ENCODE data around the gene SLC49A3. TPM values are rescaled to one million over a fixed set of nuclear protein-coding genes. Genes with fewer than 3 reads are reported as not detected.
"Not testable (repeated sequence)": the region's sequence is repeated elsewhere in the genome, so short reads cannot be mapped to it uniquely, and the experiment has no call there.

SLC49A3 gene
- polyA plus RNA-seq, 3 donors = 2.5 to 3.1 (median 2.8) TPM

GRCh38 chr4:635066-635835, 53.7 kb downstream of the SLC49A3 start:
- DNase-seq (ENCODE audit: low read depth in 3 of 3, low spot score in 2 of 3) = not testable (repeated sequence)

DNA sequence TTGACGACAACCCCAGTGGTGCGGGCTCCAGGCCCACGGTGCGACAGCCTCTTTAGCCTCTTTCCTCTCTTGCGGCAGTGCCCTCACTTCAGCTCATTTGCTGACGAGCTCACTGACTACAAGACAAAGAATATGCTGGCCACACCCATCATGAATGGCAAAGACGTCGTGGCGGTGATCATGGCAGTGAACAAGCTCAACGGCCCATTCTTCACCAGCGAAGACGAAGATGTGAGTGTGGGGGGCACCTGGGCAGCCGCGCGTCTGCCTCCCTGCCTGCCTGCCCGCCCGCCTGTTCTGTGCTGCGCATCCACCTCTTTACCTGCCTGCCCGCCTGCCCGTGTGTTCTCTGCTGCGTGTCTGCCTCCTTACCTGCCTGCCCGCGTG, 54.4 kb downstream of the SLC49A3 start:
- DNase-seq (ENCODE audit: low read depth in 3 of 3, low spot score in 2 of 3) = no peak

- no peak for DNase-seq (ENCODE audit: low read depth in 3 of 3, low spot score in 2 of 3)
Observed at GRCh38 chr4:633976-634598, 54.9 kb downstream of the SLC49A3 start.

DNA sequence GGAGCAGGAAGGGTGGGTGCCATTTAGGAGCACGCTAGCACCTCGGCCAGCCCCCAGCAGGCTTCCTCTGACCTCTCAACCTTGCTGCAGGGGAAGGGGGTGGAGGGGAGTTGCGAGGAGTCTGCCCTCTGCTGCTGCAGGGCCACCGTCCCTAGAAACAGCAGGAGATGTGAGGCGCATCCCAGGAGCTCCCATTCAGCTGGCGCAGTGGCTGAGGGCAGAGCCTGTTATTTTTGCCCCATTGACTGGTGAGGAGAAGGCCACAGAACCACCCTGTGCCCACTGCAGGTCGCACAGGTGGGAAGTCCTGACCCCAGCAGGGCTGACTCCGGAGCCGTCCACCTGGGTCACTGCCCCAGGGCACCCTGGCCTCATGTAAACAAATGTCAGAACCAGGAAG, 55.5 kb downstream of the SLC49A3 start:
- no peak for DNase-seq (ENCODE audit: low read depth in 3 of 3, low spot score in 2 of 3)

- DNase-seq (ENCODE audit: low read depth in 3 of 3, low spot score in 2 of 3) = no peak
Observed at GRCh38 chr4:632926-633325, 56.0 kb downstream of the SLC49A3 start.

DNA sequence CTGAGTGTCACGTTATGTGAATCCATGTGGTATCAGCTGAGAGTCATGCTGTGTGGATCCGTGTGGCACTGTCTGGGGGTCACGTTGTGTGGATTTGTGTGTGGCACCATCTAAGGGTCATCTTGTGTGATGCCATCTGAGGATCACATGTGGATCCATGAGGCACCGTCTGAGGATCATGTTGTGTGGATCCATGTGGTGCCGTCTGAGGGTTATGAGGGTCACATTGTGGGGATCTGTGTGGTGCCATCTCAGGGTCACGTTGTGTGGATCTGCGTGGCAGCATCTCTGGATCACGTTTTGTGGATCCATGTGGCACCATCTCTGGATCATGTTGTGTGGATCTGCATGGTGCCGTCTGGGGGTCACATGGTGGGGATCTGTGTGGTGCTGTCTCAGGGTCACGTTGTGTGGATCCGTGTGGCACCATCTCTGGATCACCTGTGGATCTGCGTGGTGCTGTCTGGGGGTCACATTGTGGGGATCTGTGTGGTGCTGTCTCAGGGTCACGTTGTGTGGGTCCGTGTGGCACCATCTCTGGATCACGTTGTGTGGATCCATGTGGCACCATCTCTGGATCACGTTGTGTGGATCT, 56.7 kb downstream of the SLC49A3 start:
- no peak for DNase-seq (ENCODE audit: low read depth in 3 of 3, low spot score in 2 of 3)

Other genes with a start within 250 kb of the SLC49A3 start
- 10 to 100 TPM; 44.2 to 47.2 (median 44.3) TPM for gene ZNF721, start 190.0 kb downstream of the SLC49A3 start, polyA plus RNA-seq (ENCODE audit: insufficient read length in 3 of 3)
- gene PIGG, start 189.9 kb downstream of the SLC49A3 start, polyA plus RNA-seq (ENCODE audit: insufficient read length in 3 of 3) = 10 to 100 TPM; 49.3 to 53.8 (median 53.4) TPM
- gene TMEM271, start 112.9 kb downstream of the SLC49A3 start, polyA plus RNA-seq (ENCODE audit: insufficient read length in 3 of 3) = not detected
- 10 to 100 TPM; 30.5 to 38.3 (median 38.2) TPM for gene PDE6B, start 63.6 kb downstream of the SLC49A3 start, polyA plus RNA-seq (ENCODE audit: insufficient read length in 3 of 3)
- gene ATP5ME, start 14.9 kb downstream of the SLC49A3 start, polyA plus RNA-seq (ENCODE audit: insufficient read length in 3 of 3) = 100 to 1,000 TPM; 272 to 299 (median 298) TPM
- 10 to 100 TPM; 14.1 to 19.6 (median 17.4) TPM for gene MYL5, start 14.6 kb downstream of the SLC49A3 start, polyA plus RNA-seq (ENCODE audit: insufficient read length in 3 of 3)
- 10 to 100 TPM; 53.7 to 67.6 (median 67.0) TPM for gene PCGF3, start 16.7 kb upstream of the SLC49A3 start, polyA plus RNA-seq (ENCODE audit: insufficient read length in 3 of 3)
- 1 to 10 TPM in 2 of 3 donors, under 1 TPM in 1; 1.00 to 1.4 (median 1.3) TPM for gene CPLX1, start 137.0 kb upstream of the SLC49A3 start, polyA plus RNA-seq (ENCODE audit: insufficient read length in 3 of 3)
- 10 to 100 TPM; 43.4 to 51.6 (median 50.9) TPM for gene GAK, start 243.2 kb upstream of the SLC49A3 start, polyA plus RNA-seq (ENCODE audit: insufficient read length in 3 of 3)
- 10 to 100 TPM; 17.3 to 30.1 (median 24.2) TPM for gene TMEM175, start 243.3 kb upstream of the SLC49A3 start, polyA plus RNA-seq (ENCODE audit: insufficient read length in 3 of 3)

All from right renal cortex interstitium (tissue), 3 donors.